DND-41 (cell line): ENCODE data around the gene NLRC3.

ENCODE experiments used
- ATAC-seq: fragments of 200-7000 bp; cut with Tn5 transposase; 3 replicates; pipeline ENCODE4 v1.9.1; 2021; ENCODE audit warnings: low read depth; ENCODE audit not compliant: insufficient read depth
- DNase-seq: peaks from one replicate; pipeline ENCODE4 v3.0.0-alpha.2; 2020
- H2AFZ ChIP-seq: 2 replicates; pipeline ENCODE4 v1.6.0; 2012; ENCODE audit warnings: low read depth, low read length
- H3K27ac ChIP-seq: 2 replicates; pipeline ENCODE4 v1.5.1; 2012; ENCODE audit warnings: low read length, inconsistent platforms
- H3K27me3 ChIP-seq: fragments of 200-600 bp; sonication (generic); 2 replicates; pipeline ENCODE4 v1.6.0; 2012; ENCODE audit warnings: low read length, mild to moderate bottlenecking, inconsistent platforms; ENCODE audit not compliant: insufficient read depth, poor library complexity
- H3K36me3 ChIP-seq: 2 replicates; pipeline ENCODE4 v1.5.1; 2012; ENCODE audit warnings: low read length, inconsistent platforms; ENCODE audit not compliant: insufficient read depth
- H3K4me1 ChIP-seq: 2 replicates; pipeline ENCODE4 v1.5.1; 2012; ENCODE audit warnings: mild to moderate bottlenecking, low read length; ENCODE audit not compliant: insufficient read depth
- H3K4me2 ChIP-seq: 2 replicates; pipeline ENCODE4 v1.6.0; 2012; ENCODE audit warnings: mild to moderate bottlenecking, moderate library complexity, low read length, inconsistent platforms; ENCODE audit not compliant: insufficient read depth
- H3K4me3 ChIP-seq, 2 experiments: fragments of 200-600 bp in 1 of 2; shearing (Covaris generic) in 1 of 2; 2 replicates each; pipeline ENCODE4 v1.5.1; 2012 to 2016; ENCODE audit warnings: inconsistent platforms in 2 of 2, low read length in 2 of 2, mild to moderate bottlenecking in 2 of 2, low read depth in 1 of 2, moderate library complexity in 1 of 2
- H3K79me2 ChIP-seq: 2 replicates; pipeline ENCODE4 v1.6.0; 2012; ENCODE audit warnings: low read length, inconsistent platforms; ENCODE audit not compliant: insufficient read depth
- H3K9ac ChIP-seq: 2 replicates; pipeline ENCODE4 v1.6.0; 2012; ENCODE audit warnings: low read depth, mild to moderate bottlenecking, inconsistent platforms, low read length, moderate library complexity
- H3K9me3 ChIP-seq: 2 replicates; pipeline ENCODE4 v1.5.1; 2012; ENCODE audit warnings: low read length, moderate library complexity, mild to moderate bottlenecking, inconsistent platforms; ENCODE audit not compliant: insufficient read depth, severe bottlenecking
- H4K20me1 ChIP-seq: 2 replicates; pipeline ENCODE4 v1.6.0; 2012; ENCODE audit warnings: low read length; ENCODE audit not compliant: insufficient read depth
- EZH2 ChIP-seq: IDR thresholded peaks from 3 replicates; pipeline ENCODE4 v1.6.1; 2012; ENCODE audit warnings: borderline replicate concordance, low read depth, mild to moderate bottlenecking, moderate library complexity, low read length, inconsistent platforms; ENCODE audit not compliant: severe bottlenecking
- TF ChIP-seq, protein P1 (sequence below): IDR thresholded peaks from 2 replicates; pipeline ENCODE4 v1.5.1; 2012; ENCODE audit warnings: borderline replicate concordance, low read length, moderate library complexity, mild to moderate bottlenecking; ENCODE audit not compliant: poor library complexity, severe bottlenecking; ENCODE audit errors: extremely low read depth

NLRC3 gene

GRCh38 chr16:3598236-3598635, 21.0 kb upstream of the NLRC3 start:
- DNase-seq (no peak), ATAC-seq (no peak)
- Histone ChIP-seq H3K27me3 (no peaks in the 10 kb centered on the region), H3K4me1 (no peaks in the 10 kb centered on the region), H3K4me3 (no peak overlapping the region), H2AFZ (no peak overlapping the region), H3K4me2 (no peak overlapping the region), H3K9me3 (peaks cover 4% of the 10 kb centered on the region), H4K20me1 (no peaks in the 10 kb centered on the region), H3K79me2 (no peaks in the 10 kb centered on the region), H3K9ac (no peak overlapping the region), H3K27ac (no peak overlapping the region), H3K36me3 (peaks cover 43% of the 10 kb centered on the region)
- TF ChIP-seq, protein P1, sequence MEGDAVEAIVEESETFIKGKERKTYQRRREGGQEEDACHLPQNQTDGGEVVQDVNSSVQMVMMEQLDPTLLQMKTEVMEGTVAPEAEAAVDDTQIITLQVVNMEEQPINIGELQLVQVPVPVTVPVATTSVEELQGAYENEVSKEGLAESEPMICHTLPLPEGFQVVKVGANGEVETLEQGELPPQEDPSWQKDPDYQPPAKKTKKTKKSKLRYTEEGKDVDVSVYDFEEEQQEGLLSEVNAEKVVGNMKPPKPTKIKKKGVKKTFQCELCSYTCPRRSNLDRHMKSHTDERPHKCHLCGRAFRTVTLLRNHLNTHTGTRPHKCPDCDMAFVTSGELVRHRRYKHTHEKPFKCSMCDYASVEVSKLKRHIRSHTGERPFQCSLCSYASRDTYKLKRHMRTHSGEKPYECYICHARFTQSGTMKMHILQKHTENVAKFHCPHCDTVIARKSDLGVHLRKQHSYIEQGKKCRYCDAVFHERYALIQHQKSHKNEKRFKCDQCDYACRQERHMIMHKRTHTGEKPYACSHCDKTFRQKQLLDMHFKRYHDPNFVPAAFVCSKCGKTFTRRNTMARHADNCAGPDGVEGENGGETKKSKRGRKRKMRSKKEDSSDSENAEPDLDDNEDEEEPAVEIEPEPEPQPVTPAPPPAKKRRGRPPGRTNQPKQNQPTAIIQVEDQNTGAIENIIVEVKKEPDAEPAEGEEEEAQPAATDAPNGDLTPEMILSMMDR = no peak
- no peak for TF ChIP-seq EZH2

DNA sequence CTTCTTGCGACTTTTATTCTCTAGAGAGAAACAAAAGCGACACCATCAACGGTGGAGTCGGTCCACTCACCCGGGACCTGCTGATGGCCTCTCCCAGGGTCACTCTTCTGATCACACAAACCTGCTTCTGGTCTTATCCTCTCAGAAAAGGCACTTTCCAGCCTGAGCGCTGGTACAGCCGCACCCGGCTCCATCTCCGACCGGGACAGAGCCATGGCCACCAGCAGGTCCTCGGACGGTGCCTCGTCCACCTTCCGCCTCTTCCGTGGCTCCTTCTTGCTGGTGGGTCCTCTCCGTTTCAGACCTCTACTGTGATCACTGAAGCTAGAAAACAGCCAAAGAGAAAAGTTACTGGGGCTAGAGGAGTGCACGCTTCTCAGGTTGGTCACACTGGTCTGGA, 20.5 kb upstream of the NLRC3 start:
- H3K36me3 ChIP-seq = peaks cover 37% of the 10 kb centered on the region
- H3K4me1 ChIP-seq = no peaks in the 10 kb centered on the region
- TF ChIP-seq, protein P1 = no peak
- no peak for TF ChIP-seq EZH2
- DNase-seq (no peak), ATAC-seq (no peak)
- H3K27me3 ChIP-seq = no peaks in the 10 kb centered on the region
- no peak overlapping the region for H3K27ac ChIP-seq
- H3K4me2 ChIP-seq = no peak overlapping the region
- H3K9me3 ChIP-seq = peaks cover 4% of the 10 kb centered on the region
- no peaks in the 10 kb centered on the region for H4K20me1 ChIP-seq
- H3K79me2 ChIP-seq = no peaks in the 10 kb centered on the region
- H3K9ac ChIP-seq = no peak overlapping the region
- H2AFZ ChIP-seq = no peak overlapping the region
- H3K4me3 ChIP-seq = no peak overlapping the region

DNA sequence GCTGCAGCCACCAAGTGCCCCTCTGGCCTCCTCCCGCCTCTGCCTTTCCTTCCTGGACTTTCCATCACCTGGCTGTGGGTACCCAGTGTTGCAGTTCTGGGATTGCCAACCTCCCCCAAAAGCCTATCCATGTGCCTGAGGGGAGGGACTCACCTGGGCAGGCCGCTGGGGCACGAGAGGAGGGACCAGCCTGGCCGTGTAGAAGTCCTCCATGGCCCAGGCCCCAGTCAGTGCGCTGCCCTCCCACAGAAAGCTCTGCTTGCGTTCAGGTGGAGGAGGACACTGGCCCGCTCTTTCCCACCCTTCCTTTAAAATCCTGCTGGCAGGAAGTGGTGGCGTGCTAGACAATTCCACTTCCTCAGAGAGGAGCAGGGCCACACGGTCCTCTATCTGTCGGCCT, 20.0 kb upstream of the NLRC3 start:
- Histone ChIP-seq H3K27ac (no peak overlapping the region), H3K4me3 (no peak overlapping the region), H3K4me2 (no peak overlapping the region), H3K79me2 (no peaks in the 10 kb centered on the region), H3K9ac (no peak overlapping the region), H2AFZ (no peak overlapping the region), H3K36me3 (peaks cover 35% of the 10 kb centered on the region), H3K9me3 (peaks cover 4% of the 10 kb centered on the region), H3K27me3 (no peaks in the 10 kb centered on the region), H3K4me1 (no peaks in the 10 kb centered on the region), H4K20me1 (no peaks in the 10 kb centered on the region)
- DNase-seq (no peak), ATAC-seq (no peak)
- TF ChIP-seq, protein P1 = no peak
- no peak for TF ChIP-seq EZH2
